Effector memory CD4-positive, alpha-beta T cell (primary cell): ENCODE results near the gene SLC39A11.
"Not testable (repeated sequence)": the region's sequence is repeated elsewhere in the genome, so short reads cannot be mapped to it uniquely, and the experiment has no call there.

Source experiments
- DNase-seq, 3 donors: peaks; one replicate each; pipeline ENCODE4 v3.0.0-alpha.2; 2020
- H3K27ac ChIP-seq: 2 replicates; pipeline ENCODE4 v1.7.0; 2013; ENCODE audit warnings: mild to moderate bottlenecking, low read length, moderate library complexity; ENCODE audit not compliant: insufficient read depth, poor library complexity, severe bottlenecking
- H3K27me3 ChIP-seq: replicated peaks from 2 replicates; pipeline ENCODE4 v1.7.0; 2013; ENCODE audit warnings: mild to moderate bottlenecking, low read length; ENCODE audit not compliant: insufficient read depth, control insufficient read depth, poor library complexity, severe bottlenecking
- H3K36me3 ChIP-seq: 2 replicates; pipeline ENCODE4 v1.7.0; 2013; ENCODE audit warnings: mild to moderate bottlenecking, low read length, moderate library complexity; ENCODE audit not compliant: control insufficient read depth, insufficient read depth
- H3K4me1 ChIP-seq: 2 replicates; pipeline ENCODE4 v1.7.0; 2013; ENCODE audit warnings: low read length, mild to moderate bottlenecking; ENCODE audit not compliant: control insufficient read depth, insufficient read depth, poor library complexity, severe bottlenecking
- H3K4me3 ChIP-seq: 2 replicates; pipeline ENCODE4 v1.7.0; 2013; ENCODE audit warnings: low read length, low read depth, mild to moderate bottlenecking; ENCODE audit not compliant: insufficient read depth, poor library complexity, severe bottlenecking
- H3K9me3 ChIP-seq: 2 replicates; pipeline ENCODE4 v1.7.0; 2013; ENCODE audit warnings: mild to moderate bottlenecking, low read length, moderate library complexity; ENCODE audit not compliant: control insufficient read depth

SLC39A11 gene

DNA sequence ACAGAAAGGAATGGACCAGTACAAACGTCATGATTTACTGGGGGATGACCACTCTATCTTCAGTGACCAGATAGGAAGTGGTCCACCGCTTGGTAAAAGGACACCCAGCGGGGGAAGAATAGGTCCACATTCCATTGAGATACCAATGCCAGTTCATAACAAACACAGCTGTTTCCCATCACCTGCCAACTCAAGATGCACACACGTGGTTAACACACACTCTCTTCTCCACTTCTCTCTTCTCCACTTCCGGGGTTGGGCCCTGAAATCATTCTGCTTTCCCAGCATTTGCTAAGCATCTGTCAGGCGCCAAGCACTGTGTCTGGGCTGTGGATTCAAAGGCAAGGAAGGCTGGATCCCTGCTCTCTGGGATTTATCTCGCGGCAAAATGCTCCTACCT lies 175.5 kb downstream of the SLC39A11 start:
- H3K36me3 ChIP-seq, result no peaks in the 10 kb centered on the region
- no peaks in the 10 kb centered on the region for H3K4me1 ChIP-seq
- no peaks in the 10 kb centered on the region for H3K9me3 ChIP-seq
- no peaks in the 10 kb centered on the region for H3K27me3 ChIP-seq
- no peak for DNase-seq
- H3K27ac ChIP-seq, result no peak overlapping the region
- no peak overlapping the region for H3K4me3 ChIP-seq

DNA sequence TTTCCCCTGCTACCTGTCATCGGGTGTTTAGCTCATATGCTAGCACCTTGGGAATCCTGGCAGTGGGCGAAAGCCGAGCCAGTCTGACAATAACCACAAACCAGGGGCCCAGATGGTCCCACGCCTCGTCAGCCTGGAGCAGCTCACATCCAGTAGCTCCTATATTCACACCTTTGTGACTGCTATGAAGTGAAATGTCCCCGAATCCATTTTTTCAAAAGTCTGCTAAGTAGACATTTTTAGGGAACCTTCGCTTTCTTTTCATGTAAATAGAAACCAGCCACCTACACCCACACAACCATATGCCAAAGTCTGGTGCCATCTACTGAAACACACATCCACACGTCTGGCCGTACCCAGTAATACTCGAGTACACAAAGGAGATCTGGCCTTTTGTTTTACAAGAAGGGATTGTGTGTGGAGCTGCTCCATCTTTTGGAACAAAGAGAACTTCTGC lies 176.8 kb downstream of the SLC39A11 start:
- H3K36me3 ChIP-seq, result no peaks in the 10 kb centered on the region
- DNase-seq, result no peak
- H3K4me3 ChIP-seq, result no peak overlapping the region
- H3K4me1 ChIP-seq, result no peaks in the 10 kb centered on the region
- no peaks in the 10 kb centered on the region for H3K9me3 ChIP-seq
- no peaks in the 10 kb centered on the region for H3K27me3 ChIP-seq
- H3K27ac ChIP-seq, result no peak overlapping the region

DNA sequence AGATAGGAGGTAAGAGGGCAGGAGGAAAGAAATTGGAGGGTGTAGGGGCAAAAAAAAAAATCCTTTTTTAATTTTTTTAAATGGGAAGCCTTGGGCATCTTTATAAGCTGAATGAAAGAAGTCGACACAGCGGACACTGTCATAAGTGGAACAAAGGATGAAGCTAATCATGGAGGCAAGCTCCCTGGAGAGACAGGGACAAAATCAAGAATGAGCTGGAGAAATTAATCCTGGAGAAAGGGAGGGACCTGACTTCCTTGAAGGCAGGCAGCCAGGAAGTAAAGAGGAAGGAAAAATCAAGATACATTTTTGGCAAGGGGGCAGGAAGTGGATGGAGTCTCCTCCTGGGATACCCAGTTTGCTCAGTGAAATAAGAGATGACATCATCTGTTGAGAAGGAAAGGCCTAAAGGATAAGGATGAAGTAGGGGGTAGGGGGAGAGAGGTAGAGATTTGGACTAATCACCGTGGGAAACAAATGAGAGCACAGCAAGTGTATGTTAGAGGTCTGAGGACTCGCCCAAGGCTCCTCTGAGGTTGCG lies 179.3 kb downstream of the SLC39A11 start:
- no peaks in the 10 kb centered on the region for H3K9me3 ChIP-seq
- H3K4me1 ChIP-seq, result no peaks in the 10 kb centered on the region
- DNase-seq, result no peak
- no peaks in the 10 kb centered on the region for H3K27me3 ChIP-seq
- no peaks in the 10 kb centered on the region for H3K36me3 ChIP-seq
- no peak overlapping the region for H3K4me3 ChIP-seq
- H3K27ac ChIP-seq, result no peak overlapping the region

DNA sequence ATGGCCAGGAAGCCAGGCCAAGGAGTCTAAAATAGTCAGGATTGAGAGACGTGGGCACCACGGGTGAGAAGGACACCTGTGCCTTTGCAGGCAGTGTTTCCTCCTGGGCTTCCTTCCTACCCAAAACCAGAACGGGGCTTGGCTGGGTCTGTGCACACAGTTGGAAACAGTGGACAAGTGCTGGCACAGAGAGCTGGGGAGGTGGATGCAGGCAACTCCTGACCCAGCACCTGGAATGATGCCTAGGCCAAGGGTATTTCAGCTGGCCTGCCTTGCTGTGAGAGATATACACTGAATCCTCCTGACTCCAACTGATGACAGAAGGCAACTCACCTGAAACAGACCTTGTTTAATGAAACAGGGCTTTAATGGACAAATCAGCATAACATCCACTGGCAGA lies 186.2 kb downstream of the SLC39A11 start:
- H3K9me3 ChIP-seq, result no peaks in the 10 kb centered on the region
- no peaks in the 10 kb centered on the region for H3K36me3 ChIP-seq
- H3K27me3 ChIP-seq, result no peaks in the 10 kb centered on the region
- DNase-seq, result no peak
- H3K4me1 ChIP-seq, result no peaks in the 10 kb centered on the region
- no peak overlapping the region for H3K27ac ChIP-seq
- H3K4me3 ChIP-seq, result no peak overlapping the region

DNA sequence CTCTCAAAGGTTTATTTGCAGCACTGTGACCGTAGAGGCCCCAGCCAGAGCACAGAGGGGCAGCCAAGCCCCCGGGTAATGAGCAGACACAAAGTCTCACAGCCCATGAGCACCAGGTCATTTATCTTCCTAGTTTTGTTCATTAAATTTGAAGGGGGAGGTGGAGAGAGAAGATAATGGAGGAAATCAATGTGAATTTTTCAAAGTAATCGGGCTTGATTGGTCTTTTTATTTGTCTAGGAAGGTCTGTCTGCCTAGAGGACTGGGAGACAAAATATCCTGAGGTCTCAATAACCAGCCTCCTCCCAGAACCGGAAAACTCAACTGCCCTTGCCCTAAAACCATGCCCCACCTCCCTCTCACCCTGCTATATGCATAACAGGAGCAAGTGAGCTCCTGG lies 189.0 kb downstream of the SLC39A11 start:
- no peak for DNase-seq
- Histone ChIP-seq H3K27me3 (no peaks in the 10 kb centered on the region), H3K27ac (no peak overlapping the region), H3K4me1 (no peaks in the 10 kb centered on the region), H3K9me3 (no peaks in the 10 kb centered on the region), H3K36me3 (no peaks in the 10 kb centered on the region), H3K4me3 (no peak overlapping the region)

DNA sequence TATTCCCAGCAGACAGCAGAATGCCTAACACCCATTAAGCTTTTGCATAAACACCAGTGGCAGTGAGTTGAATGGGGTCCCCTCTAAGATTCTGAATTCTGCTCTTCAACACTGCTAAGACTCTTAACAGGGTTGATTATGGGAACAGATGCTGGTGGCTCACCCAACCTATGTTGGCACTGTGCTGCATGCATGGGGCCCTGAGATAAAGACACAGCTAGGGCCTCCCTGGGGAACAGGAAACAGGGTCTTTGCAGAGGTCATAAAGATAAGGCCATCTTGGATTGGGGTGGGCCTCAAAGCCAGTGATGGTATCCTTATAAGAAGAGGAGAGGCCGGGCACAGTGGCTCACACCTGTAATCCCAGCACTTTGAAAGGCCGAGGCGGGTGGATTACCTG lies 190.8 kb downstream of the SLC39A11 start:
- no peaks in the 10 kb centered on the region for H3K9me3 ChIP-seq
- no peaks in the 10 kb centered on the region for H3K4me1 ChIP-seq
- DNase-seq, result no peak
- no peak overlapping the region for H3K4me3 ChIP-seq
- no peaks in the 10 kb centered on the region for H3K36me3 ChIP-seq
- no peaks in the 10 kb centered on the region for H3K27me3 ChIP-seq
- H3K27ac ChIP-seq, result no peak overlapping the region

DNA sequence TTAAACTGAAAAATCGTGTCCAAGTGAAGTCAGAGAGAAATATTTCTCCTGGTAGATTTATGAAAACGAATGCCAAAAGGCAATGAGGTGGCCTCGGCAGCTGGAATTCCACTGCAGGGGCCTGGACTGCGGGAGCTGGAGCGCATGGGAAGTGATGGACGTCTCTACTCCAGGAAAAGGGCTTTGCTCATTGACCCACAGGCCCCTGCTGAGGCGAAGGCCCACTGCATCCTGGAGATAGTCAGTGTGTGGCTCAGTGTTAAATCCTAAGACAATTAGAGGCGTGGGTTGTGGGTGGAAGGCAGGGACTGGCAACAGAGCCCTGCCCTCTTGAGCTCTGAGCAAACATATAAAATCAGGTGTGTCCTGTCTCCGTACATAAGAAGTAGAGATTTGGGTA lies 191.4 kb downstream of the SLC39A11 start:
- Histone ChIP-seq H3K9me3 (no peaks in the 10 kb centered on the region), H3K4me1 (no peaks in the 10 kb centered on the region), H3K27me3 (no peaks in the 10 kb centered on the region), H3K27ac (no peak overlapping the region), H3K36me3 (no peaks in the 10 kb centered on the region), H3K4me3 (no peak overlapping the region)
- no peak for DNase-seq

DNA sequence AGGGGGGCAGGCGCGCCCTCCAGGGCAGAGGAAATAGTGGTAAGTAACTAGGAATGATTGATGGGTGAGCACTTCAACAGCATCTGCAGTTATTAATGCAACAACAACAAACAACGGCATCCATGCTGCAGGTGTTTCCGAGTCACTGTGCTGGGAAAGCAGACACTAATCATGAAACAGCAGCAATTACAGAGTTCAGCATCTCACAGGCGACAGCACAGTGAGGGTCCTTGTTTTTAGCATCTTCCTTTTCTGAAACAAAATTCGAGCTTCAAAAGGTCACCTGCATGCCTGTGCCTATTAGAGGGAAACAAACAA lies 191.9 kb downstream of the SLC39A11 start:
- no peaks in the 10 kb centered on the region for H3K9me3 ChIP-seq
- H3K4me1 ChIP-seq, result no peaks in the 10 kb centered on the region
- H3K36me3 ChIP-seq, result no peaks in the 10 kb centered on the region
- no peak for DNase-seq
- no peak overlapping the region for H3K27ac ChIP-seq
- H3K27me3 ChIP-seq, result no peaks in the 10 kb centered on the region
- H3K4me3 ChIP-seq, result no peak overlapping the region

DNA sequence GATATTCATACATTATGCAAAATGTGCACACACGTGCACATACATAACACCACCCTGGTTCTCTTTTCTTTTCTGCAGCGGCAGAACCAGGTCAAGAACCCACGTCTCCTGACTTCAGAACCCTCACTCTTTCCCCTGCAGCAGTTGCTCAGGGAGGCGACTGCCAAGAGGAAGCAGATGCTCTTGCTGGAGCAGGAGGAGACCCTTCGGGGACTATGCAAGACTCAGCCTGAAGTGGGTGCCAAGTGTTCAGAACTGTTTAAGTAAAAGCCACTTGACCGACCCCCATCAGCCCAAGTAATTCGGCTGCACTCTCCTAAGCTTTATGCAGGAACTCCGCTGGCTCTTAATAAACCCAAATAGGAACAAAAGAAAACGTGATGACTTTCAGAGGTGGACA lies 193.8 kb downstream of the SLC39A11 start:
- Histone ChIP-seq H3K4me3 (no peak overlapping the region), H3K36me3 (no peaks in the 10 kb centered on the region), H3K4me1 (no peaks in the 10 kb centered on the region), H3K9me3 (no peaks in the 10 kb centered on the region), H3K27ac (no peak overlapping the region), H3K27me3 (no peaks in the 10 kb centered on the region)
- DNase-seq, result no peak

DNA sequence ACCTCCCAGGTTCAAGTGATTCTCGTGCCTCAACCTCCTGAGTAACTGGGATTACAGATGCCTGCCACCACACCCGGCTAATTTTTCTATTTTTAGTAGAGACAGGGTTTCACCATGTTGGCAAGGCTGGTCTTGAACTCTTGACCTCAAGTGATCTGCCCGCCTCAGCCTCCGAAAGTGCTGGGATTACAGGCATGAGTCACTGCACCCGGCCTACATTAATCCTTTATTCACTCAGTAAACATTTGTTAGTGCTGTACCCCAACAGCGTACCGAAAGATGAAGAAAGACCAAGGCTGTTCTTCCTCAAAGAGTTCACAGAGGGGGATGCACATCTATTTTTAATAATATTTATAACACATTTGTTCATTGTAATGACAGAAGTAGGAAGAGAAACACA lies 196.2 kb downstream of the SLC39A11 start:
- not testable (repeated sequence) for H3K4me3 ChIP-seq, H3K9me3 ChIP-seq, H3K27me3 ChIP-seq, H3K27ac ChIP-seq, H3K36me3 ChIP-seq, H3K4me1 ChIP-seq, DNase-seq

DNA sequence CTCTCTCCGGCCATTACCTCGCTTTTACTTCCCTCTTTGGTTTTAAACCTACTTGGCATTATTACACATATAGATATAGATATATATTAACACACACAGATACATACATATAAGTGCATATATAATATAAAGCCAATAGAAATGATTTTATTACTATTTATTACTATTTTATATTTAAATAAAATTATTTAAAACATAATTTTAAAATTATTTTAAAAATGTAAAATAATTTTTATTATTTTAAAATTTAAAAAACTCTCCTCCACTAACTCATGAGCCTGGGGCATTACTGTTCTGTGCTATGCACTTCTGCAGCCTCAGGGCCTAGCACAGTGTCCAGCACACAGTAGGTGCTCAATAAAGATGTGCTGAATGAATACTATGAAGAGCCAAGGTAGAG lies 200.9 kb downstream of the SLC39A11 start:
- Histone ChIP-seq H3K4me1 (no peaks in the 10 kb centered on the region), H3K36me3 (no peaks in the 10 kb centered on the region), H3K4me3 (no peak overlapping the region), H3K27me3 (no peaks in the 10 kb centered on the region), H3K27ac (no peak overlapping the region), H3K9me3 (no peaks in the 10 kb centered on the region)
- no peak for DNase-seq
